Measurements from ENCODE around the gene EBF4.

DNA sequence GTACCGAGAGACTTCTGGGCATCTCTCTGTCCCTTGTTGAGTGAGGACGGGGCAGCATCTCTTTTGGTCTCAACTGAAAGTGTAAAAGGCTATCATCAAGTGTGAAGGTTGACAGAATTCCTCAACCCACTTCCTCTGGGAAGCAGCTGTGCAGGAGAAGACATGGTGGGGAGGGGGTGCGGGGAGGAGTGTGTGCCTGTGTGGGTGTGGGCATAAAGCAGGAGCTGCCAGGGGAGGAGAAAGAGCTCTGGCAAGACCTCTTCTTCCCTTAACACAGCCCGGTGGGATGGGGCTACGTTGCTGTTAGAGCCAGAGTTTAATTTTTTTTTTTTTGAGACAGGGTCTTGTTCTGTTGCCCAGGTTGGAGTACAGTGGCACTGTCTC is 76.0 kb downstream of the EBF4 start:
- TF ChIP-seq CTCF (IDR thresholded peaks at IDR 0.05; ENCODE audit: low read depth, low read length, poor library complexity, severe bottlenecking) (no peak), EZH2phosphoT487 (IDR thresholded peaks at IDR 0.05; ENCODE audit: borderline replicate concordance, low read length) (no peak)

Measured in DOHH2 (cell line).